Raji (cell line): Measurements from ENCODE around the gene SMC1B.

Experiments
- POLR2A ChIP-seq: IDR thresholded peaks from 2 replicates; pipeline ENCODE4 v1.6.1; 2011; ENCODE audit warnings: low read depth, low read length, control low read depth; ENCODE audit not compliant: insufficient read depth

The SMC1B gene

GRCh38 chr22:45450921-45451651 lies 37.7 kb upstream of the SMC1B start:
- TF ChIP-seq POLR2A: no peak

- no peak for TF ChIP-seq POLR2A
Observed at GRCh38 chr22:45450101-45450785, 36.8 kb upstream of the SMC1B start.

- no peak for TF ChIP-seq POLR2A
Observed at GRCh38 chr22:45448431-45448830, 35.0 kb upstream of the SMC1B start.

- TF ChIP-seq POLR2A: no peak
Observed at GRCh38 chr22:45446216-45446615, 32.8 kb upstream of the SMC1B start.

GRCh38 chr22:45445031-45445710 lies 31.8 kb upstream of the SMC1B start:
- no peak for TF ChIP-seq POLR2A

GRCh38 chr22:45444168-45444567 lies 30.8 kb upstream of the SMC1B start:
- no peak for TF ChIP-seq POLR2A

- TF ChIP-seq POLR2A: no peak
Observed at GRCh38 chr22:45442116-45442515, 28.7 kb upstream of the SMC1B start.

- no peak for TF ChIP-seq POLR2A
Observed at GRCh38 chr22:45441138-45441537, 27.7 kb upstream of the SMC1B start.

GRCh38 chr22:45438336-45438735 lies 24.9 kb upstream of the SMC1B start:
- no peak for TF ChIP-seq POLR2A

GRCh38 chr22:45435544-45436139 lies 22.2 kb upstream of the SMC1B start:
- no peak for TF ChIP-seq POLR2A

- TF ChIP-seq POLR2A: no peak
Observed at GRCh38 chr22:45434981-45435380, 21.6 kb upstream of the SMC1B start.

GRCh38 chr22:45430871-45431270 lies 17.5 kb upstream of the SMC1B start:
- no peak for TF ChIP-seq POLR2A

- TF ChIP-seq POLR2A: no peak
Observed at GRCh38 chr22:45429981-45430775, 16.8 kb upstream of the SMC1B start.

- TF ChIP-seq POLR2A: no peak
Observed at GRCh38 chr22:45429424-45429823, 16.0 kb upstream of the SMC1B start.
